Stimulated activated CD4-positive, alpha-beta T cell treated with anti-CD3 and anti-CD28 coated beads, Interleukin-4, amount 100 ng/mL, for 4 hours (primary cell): ENCODE data around the gene SDHC.

Experiments
- DNase-seq, 2 experiments: peaks; one replicate each; pipeline ENCODE4 v3.0.0-alpha.2; 2020

SDHC gene

DNA sequence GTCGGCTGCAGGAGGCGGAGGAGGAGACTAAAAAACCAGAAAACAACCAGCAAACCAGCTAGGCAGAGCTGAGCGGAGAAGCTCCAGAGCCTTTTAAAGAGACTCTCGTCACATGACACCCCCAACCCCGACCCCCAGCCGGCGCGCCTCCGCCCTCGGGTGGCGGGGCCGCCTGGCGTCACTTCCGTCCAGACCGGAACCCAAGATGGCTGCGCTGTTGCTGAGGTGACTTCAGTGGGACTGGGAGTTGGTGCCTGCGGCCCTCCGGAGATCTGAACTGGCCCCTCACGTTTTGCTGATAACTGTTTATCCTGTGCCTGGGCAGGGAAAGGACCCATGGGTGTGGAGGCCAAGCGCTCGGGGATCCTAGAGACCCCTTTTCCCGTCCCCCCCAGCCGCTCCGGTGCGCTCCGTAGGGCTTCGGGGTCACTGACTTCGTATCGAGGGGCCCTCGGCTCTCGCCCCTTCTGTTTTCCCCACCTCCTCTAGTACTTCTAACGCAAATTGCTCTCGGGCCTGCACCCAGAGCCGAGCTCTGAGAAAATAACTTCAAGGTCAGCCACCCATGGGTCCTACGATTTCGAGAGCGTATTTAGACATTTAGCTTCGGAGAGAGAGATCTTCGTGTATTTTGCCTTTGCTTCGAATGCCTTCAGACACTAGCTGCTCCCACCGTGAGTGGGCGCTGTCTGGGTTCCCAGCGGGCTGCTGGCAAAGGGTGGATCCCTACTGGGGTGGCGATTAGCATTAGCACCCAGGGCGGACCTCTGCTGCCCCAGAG lies at the start of gene SDHC:
SDHC (plus strand) TSS at position 181 of the 781 bp plus-strand sequence; CDS start at position 206, 25 bp downstream.
- DNase-seq: peak; percentile 82 to 87

DNA sequence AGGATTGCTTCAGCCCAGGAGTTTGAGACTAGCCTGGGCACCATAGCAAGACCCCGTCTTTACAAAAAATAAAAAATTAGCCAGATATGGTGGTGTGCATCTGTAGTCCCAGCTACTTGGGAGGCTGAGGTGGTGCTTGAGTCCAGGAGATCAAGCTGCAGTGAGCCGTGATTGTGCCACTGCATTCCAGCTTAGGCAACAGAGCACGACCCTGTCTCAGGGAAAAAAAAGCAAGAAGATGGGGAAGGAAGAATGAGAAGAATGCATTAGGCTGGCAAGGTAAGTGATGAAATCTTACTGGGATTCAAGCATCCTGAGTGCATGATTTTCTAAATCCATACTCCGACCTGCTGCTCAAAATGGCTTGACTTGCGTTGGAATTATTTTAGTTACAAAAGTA lies 48.9 kb upstream of the SDHC start:
- DNase-seq: no peak

DNA sequence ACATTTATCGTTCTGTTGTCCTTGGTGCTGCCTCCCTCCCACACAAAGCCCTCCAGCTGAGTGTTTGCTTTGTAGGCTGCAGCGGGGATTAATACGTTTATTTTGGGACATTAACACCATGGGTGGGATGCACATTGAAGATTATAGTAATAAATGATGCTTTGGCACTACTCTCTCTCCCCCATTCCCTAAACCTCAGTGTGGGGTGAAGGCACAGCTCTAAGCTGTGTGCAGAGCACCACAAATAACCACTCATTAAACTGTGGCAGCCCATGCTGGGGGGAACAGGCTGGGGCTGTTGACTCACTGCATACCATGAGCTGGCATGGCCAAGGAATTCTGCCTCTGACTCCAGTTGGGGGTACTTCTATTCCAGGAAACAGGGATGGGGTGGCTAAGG lies 48.0 kb upstream of the SDHC start:
- no peak for DNase-seq

DNA sequence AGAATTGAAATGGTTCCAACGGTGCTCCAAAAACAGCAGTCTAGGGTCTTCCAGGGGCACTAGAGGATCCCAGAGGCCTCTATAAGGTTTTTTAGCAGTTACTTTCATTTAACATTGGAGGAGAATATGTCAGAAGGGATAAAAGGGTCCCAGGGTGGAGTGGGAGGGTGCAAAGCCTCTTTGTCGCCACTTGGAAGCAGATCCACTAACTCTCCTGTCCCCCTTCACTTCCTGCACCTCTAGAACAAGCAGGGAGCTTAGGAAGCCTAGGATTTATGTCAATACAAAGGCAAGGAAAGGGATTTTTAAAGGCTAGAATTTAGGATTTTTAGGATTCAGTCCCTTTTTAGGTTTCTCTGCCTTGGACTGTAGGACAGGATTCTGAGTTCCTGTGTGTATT lies 47.3 kb upstream of the SDHC start:
- no peak for DNase-seq

- no peak for DNase-seq
Measured at GRCh38 chr1:161267321-161267720, 46.9 kb upstream of the SDHC start.

GRCh38 chr1:161273402-161273801 lies 40.8 kb upstream of the SDHC start:
- DNase-seq: no peak

GRCh38 chr1:161274874-161275273 lies 39.3 kb upstream of the SDHC start:
- DNase-seq: no peak

DNA sequence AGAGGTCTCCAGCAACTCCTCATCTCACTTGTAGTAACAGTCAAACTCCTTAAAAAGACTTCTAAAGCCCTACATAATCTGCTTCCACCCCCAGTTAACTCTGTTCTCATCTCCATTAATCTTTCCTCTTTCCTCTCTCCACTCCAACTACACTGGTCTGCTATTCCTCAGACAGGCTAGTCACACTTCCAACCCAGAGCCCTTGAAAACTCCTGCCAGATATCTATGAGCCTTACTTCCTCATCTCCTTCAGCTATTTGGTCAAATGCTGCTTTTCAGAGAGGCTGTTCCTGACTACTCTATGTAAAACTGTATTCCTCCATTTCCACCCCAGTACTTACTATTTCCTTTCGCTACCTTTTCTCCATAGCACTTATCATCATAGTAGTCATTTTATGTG lies 31.2 kb upstream of the SDHC start:
- no peak for DNase-seq

DNA sequence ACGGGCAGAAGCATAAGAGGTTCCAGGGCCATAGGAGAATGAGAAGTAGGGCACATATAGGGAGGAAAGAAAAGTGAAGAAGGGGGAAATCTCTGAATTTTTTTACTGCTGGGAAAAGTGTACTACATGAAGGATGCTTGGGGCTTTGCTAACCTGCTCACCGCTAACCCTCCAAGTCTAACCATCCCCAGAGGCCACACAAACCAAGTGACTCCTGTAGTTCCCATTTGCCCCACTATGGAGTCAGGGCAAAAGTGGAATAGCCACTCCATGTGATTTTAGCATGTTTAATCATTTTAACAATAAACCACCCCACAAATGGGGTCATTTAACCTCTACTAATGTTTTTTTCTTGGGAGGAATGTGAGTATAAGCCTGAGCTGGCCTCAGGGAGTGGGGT lies 29.1 kb upstream of the SDHC start:
- no peak for DNase-seq

DNA sequence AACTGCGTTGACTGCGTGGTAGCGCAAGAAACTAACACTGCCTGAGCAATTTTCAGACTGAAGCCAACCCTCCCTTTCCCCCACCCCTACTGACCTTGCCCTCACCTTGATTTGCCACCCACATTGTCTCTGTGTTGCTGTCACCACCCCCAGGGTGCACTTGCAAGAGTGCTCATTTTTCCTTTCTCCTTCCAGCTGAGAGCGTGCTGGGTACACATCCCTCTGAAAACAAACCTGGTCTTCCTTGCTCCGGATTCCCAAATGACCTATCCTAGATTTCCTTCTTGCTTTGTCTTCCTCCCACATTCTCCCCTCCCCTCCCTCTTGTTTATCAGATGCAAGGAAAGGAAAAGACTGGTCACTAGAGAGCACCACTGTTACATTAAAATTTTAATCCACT lies 28.7 kb upstream of the SDHC start:
- no peak for DNase-seq

DNA sequence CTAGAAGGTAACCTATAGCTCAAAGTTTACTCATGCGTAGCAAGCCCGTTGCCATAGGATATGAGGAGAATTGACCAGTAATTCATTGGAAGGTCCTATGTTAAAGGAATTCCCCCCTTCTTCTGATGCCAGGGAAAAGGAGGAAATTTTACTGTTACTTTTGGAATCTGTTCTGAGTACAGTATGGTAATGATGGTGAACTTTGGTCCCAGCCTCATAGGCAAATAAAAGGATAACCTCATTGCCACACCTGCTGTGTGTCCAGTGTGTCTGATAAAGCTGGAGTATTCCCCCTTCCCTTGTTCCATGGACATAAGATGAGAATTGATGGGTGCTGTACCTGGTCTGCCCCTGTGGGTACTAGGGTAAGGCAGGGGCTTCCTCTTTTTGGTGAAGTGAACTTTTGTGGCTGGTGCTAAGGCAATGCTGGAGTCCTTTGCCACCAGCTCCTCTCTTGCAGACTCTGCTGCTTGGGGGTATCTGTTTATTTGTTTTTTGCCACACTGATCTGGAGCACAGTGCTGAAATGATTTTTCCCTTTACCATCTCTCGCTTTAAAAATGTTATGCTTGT lies 26.6 kb upstream of the SDHC start:
- DNase-seq: no peak

- DNase-seq: no peak
Measured at GRCh38 chr1:161290779-161291178, 23.4 kb upstream of the SDHC start.

DNA sequence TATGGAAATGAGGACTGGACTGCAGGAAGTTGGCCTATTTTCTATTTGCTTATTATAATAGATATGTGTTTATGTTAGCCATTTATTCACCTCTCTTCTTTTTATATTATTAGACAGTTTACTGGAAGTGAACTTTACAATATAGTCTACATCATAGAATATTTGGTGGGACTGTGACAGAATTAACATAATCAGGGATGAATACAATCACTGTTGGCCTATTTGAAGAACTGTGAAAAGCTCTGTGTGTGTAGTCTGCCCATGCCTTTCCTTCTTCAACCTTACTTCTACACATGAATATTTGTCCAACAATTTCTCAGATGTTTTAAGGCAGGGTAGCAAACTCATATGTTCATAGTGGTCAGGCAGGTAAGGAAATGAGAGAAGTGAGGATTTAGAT lies 16.8 kb upstream of the SDHC start:
- DNase-seq: no peak

GRCh38 chr1:161298116-161298515 lies 16.1 kb upstream of the SDHC start:
- no peak for DNase-seq

DNA sequence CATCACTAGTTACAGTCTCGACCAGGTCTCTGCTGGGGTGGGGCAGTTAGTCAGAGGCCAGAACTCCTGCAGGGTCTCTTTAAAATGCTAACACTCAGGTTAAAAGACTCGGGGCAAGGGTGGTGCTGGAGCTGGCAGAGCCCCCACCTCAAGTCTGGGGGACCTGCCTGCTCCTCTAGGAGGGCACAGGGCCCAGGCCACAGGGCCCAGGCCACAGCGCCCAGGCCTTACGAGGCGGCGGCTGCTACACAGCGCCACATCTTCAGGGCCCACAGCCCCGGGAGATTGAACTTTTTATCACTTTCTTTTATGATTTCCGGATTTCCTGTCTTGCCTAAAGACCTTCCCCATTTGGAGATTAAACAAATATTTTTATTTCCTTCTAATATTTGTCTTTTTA lies 14.8 kb upstream of the SDHC start:
- DNase-seq: no peak

GRCh38 chr1:161300478-161300877 lies 13.7 kb upstream of the SDHC start:
- no peak for DNase-seq

DNA sequence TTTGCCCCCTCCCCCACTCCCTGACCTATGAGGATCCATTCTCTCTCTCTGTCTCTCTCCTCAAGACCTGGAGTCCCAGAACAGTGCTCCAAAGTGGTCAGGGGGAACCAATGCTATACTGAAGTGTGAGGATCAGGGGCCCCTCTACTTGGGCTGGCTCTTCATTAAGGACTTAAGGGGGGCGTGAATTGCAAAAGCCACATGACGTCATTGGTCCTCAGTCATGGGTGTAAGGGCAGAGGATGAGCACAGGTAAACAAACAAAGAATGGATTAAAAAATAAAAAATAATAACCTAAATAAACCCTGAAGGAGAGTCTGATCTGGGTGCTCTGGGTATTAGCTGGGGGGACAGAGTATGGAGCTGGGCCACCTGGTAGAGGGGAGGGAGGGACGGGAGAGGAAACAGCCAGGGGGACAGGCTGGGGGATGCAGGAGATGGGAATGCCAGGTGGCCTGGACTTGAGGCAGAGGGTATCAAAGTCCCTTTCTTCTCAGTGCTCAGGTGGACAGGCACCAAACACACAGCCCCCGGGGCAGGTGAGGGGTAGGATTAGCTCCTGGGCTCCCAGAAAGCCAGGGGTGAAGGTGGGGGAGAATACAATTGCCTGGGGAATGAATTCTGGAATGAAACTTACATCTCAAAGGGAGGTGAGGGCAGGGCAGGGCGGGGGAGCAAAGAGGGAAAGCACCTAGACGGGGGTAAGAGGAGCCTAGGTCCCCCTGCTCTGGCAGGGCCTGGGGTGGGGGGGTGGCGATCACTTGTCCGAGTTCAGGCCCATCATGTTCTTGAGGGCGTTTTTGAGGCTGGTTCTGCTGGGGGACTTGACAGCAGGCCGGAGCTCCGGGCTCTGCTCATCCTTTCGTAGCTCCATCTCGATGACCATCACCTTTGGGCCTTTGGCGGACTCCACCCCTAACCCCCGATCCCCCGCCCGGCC lies 9.0 kb upstream of the SDHC start:
- DNase-seq: no peak

GRCh38 chr1:161305867-161306519 lies 8.2 kb upstream of the SDHC start:
- DNase-seq: peak; percentile 76 to 86

- no peak for DNase-seq
Measured at GRCh38 chr1:161307230-161307768, 6.9 kb upstream of the SDHC start.

DNA sequence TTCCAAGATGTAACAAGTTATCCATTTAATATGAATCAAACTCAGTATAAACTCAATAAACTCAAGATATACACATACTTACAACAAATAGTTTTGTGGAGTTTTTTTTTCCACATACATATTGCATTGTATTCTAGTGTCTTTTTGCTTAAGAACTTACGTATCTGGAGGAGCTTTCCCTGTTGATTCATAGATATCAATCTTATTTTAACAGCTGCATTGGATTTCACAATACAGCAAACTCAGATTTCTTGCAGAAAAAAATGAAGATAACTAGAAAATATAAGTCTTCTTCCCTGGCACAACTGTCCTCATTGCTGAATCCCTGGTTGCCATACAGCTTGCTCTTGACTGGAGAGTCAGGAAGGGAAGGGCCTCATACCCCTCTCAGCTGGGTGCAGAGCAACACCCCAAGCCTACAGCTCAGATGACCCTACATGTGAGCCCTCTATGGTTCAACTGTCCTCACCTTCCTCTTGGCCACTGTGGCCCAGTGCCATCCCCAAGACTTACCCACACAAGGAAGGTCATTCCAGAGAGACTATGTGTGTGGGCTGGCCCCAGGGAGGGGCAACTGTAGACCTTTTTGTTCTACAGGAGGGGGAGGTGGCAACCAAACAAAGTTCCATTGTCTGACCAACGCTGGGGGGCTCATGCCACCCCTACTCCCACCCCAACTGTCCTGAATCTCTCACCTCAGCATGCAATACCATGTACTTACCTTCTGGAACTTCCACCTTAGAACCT lies 6.1 kb upstream of the SDHC start:
- DNase-seq: no peak

- DNase-seq: no peak
Measured at GRCh38 chr1:161309868-161310267, 4.3 kb upstream of the SDHC start, which contains the start of gene MPZ. TSS of gene MPZ (minus strand) at chr1:161309968. CDS start at chr1:161309905, 63 bp downstream.

DNA sequence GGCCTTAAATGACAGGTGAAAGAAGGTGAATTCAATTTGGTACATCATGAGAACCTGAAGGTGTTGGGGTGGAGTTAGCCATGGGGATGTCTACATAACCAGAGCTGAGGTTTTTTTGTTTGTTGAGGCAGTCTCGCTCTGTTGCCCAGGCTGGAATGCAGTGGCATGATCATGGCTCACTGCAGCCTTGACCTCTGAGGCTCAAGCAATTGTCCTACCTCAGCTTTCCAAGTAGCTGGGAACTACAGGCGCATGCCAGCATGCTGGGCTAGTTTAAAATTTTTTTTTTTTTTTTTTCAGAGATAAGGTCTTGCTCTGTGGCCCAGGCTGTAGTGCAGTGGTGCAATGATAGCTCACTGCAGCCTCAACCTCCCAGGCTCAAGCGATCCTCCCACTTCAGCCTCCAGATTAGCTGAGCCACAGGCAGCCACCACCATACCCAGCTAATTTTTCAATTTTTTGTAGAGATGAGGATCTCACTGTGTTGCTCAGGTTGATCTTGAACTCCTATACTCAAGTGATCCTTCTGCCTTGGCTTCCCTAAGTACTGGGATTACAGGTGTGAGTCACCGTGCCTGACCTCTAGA lies 2.5 kb upstream of the SDHC start:
- no peak for DNase-seq
